Mammary epithelial cell (primary cell): Measurements from ENCODE around the gene TMEM87A.

Experiments
- EZH2 ChIP-seq: IDR thresholded peaks from 2 replicates; pipeline ENCODE4 v1.6.1; 2012; ENCODE audit warnings: low read length, inconsistent platforms, borderline replicate concordance
- TF ChIP-seq, protein P1 (sequence below), 2 donors: IDR thresholded peaks in 1 of 2; conservative IDR thresholded peaks in 1 of 2; 2 replicates each; pipeline ENCODE4 v1.5.1; 2011 to 2012; ENCODE audit warnings: inconsistent platforms in 2 of 2, low read length in 2 of 2, mild to moderate bottlenecking in 2 of 2, control low read depth in 1 of 2, low read depth in 1 of 2; ENCODE audit not compliant: insufficient read depth in 1 of 2; ENCODE audit errors: extremely low read depth in 1 of 2

GRCh38 chr15:42202653-42203052 is 70.6 kb downstream of the TMEM87A start:
- TF ChIP-seq, protein P1, sequence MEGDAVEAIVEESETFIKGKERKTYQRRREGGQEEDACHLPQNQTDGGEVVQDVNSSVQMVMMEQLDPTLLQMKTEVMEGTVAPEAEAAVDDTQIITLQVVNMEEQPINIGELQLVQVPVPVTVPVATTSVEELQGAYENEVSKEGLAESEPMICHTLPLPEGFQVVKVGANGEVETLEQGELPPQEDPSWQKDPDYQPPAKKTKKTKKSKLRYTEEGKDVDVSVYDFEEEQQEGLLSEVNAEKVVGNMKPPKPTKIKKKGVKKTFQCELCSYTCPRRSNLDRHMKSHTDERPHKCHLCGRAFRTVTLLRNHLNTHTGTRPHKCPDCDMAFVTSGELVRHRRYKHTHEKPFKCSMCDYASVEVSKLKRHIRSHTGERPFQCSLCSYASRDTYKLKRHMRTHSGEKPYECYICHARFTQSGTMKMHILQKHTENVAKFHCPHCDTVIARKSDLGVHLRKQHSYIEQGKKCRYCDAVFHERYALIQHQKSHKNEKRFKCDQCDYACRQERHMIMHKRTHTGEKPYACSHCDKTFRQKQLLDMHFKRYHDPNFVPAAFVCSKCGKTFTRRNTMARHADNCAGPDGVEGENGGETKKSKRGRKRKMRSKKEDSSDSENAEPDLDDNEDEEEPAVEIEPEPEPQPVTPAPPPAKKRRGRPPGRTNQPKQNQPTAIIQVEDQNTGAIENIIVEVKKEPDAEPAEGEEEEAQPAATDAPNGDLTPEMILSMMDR (conservative IDR thresholded peaks at IDR 0.05 in 1 of 2, IDR thresholded peaks at IDR 0.05 in 1 of 2; ENCODE audit: extremely low read depth in 1 of 2, insufficient read depth in 1 of 2, low read depth in 1 of 2, low read length in 2 of 2): no peak
- TF ChIP-seq EZH2: no peak
